Measurements from ENCODE around the gene HNRNPA3.

- TF ChIP-seq, protein P1, sequence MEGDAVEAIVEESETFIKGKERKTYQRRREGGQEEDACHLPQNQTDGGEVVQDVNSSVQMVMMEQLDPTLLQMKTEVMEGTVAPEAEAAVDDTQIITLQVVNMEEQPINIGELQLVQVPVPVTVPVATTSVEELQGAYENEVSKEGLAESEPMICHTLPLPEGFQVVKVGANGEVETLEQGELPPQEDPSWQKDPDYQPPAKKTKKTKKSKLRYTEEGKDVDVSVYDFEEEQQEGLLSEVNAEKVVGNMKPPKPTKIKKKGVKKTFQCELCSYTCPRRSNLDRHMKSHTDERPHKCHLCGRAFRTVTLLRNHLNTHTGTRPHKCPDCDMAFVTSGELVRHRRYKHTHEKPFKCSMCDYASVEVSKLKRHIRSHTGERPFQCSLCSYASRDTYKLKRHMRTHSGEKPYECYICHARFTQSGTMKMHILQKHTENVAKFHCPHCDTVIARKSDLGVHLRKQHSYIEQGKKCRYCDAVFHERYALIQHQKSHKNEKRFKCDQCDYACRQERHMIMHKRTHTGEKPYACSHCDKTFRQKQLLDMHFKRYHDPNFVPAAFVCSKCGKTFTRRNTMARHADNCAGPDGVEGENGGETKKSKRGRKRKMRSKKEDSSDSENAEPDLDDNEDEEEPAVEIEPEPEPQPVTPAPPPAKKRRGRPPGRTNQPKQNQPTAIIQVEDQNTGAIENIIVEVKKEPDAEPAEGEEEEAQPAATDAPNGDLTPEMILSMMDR (conservative IDR thresholded peaks at IDR 0.05): no peak
- TF ChIP-seq EZH2 (IDR thresholded peaks at IDR 0.05; ENCODE audit: low read depth): no peak
Observed at GRCh38 chr2:177271981-177272666, 59.5 kb downstream of the HNRNPA3 start.

Measured in PC-9 (cell line).